MM.1S (cell line): Measurements from ENCODE around the gene ZNF835.

Source experiments
- DNase-seq: peaks from one replicate; pipeline ENCODE4 v3.0.0-alpha.2; 2015
- H2AFZ ChIP-seq: fragments of 300-600 bp; sonication (generic); 2 replicates; pipeline ENCODE4 v1.6.0; 2016; ENCODE audit warnings: antibody characterized with exemption, low read length
- H3F3A ChIP-seq: fragments of 300-600 bp; sonication (generic); 2 replicates; pipeline ENCODE4 v1.6.1; 2016; ENCODE audit warnings: mild to moderate bottlenecking, antibody characterized with exemption, low read length, moderate library complexity, mixed read lengths; ENCODE audit not compliant: insufficient read depth
- H3K27ac ChIP-seq: fragments of 300-600 bp; sonication (generic); 2 replicates; pipeline ENCODE4 v1.5.1; 2016; ENCODE audit warnings: mild to moderate bottlenecking, low read length
- H3K27me3 ChIP-seq: fragments of 300-600 bp; sonication (generic); replicated peaks from 2 replicates; pipeline ENCODE4 v1.6.0; 2016; ENCODE audit warnings: low read length; ENCODE audit not compliant: insufficient read depth
- H3K36me3 ChIP-seq: fragments of 300-600 bp; sonication (generic); replicated peaks from 2 replicates; pipeline ENCODE4 v1.6.1; 2016; ENCODE audit warnings: mild to moderate bottlenecking, low read length, mixed read lengths; ENCODE audit not compliant: insufficient read depth
- H3K4me1 ChIP-seq: fragments of 300-600 bp; sonication (generic); 2 replicates; pipeline ENCODE4 v1.6.1; 2016; ENCODE audit warnings: low read length, mixed read lengths
- H3K4me2 ChIP-seq: fragments of 300-600 bp; sonication (generic); 2 replicates; pipeline ENCODE4 v1.6.0; 2016; ENCODE audit warnings: low read depth, low read length
- H3K4me3 ChIP-seq: fragments of 300-600 bp; sonication (generic); 2 replicates; pipeline ENCODE4 v1.5.1; 2016; ENCODE audit warnings: low read length, mixed read lengths
- H3K79me2 ChIP-seq: fragments of 300-600 bp; sonication (generic); 2 replicates; pipeline ENCODE4 v1.6.1; 2016; ENCODE audit warnings: mixed run types, low read length, mixed read lengths
- H3K9ac ChIP-seq: fragments of 300-600 bp; sonication (generic); 2 replicates; pipeline ENCODE4 v1.6.1; 2016; ENCODE audit warnings: low read length, mixed read lengths
- H3K9me2 ChIP-seq: fragments of 300-600 bp; sonication (generic); replicated peaks from 2 replicates; pipeline ENCODE4 v1.6.1; 2016; ENCODE audit warnings: mild to moderate bottlenecking, low read length, mixed read lengths; ENCODE audit not compliant: insufficient read depth
- H3K9me3 ChIP-seq: fragments of 300-600 bp; sonication (generic); replicated peaks from 2 replicates; pipeline ENCODE4 v1.6.1; 2016; ENCODE audit warnings: mild to moderate bottlenecking, low read length, mixed read lengths; ENCODE audit not compliant: insufficient read depth
- H4K20me1 ChIP-seq: fragments of 300-600 bp; sonication (generic); 2 replicates; pipeline ENCODE4 v1.6.1; 2016; ENCODE audit warnings: mild to moderate bottlenecking, low read length, moderate library complexity, mixed read lengths; ENCODE audit not compliant: insufficient read depth
- EZH2 ChIP-seq: fragments of 300-600 bp; sonication (generic); optimal IDR thresholded peaks from 2 replicates; pipeline ENCODE3; 2017; ENCODE audit warnings: low read depth, mild to moderate bottlenecking, antibody characterized with exemption, low read length, mixed read lengths
- EZH2phosphoT487 ChIP-seq: fragments of 300-600 bp; sonication (generic); IDR thresholded peaks from 2 replicates; pipeline ENCODE4 v1.6.1; 2018; ENCODE audit warnings: antibody characterized with exemption, low read length
- TF ChIP-seq, protein P1 (sequence below): fragments of 300-600 bp; sonication (generic); IDR thresholded peaks from 2 replicates; pipeline ENCODE4 v1.5.1; 2016; ENCODE audit warnings: antibody characterized with exemption, low read length, mixed read lengths

Gene ZNF835

DNA sequence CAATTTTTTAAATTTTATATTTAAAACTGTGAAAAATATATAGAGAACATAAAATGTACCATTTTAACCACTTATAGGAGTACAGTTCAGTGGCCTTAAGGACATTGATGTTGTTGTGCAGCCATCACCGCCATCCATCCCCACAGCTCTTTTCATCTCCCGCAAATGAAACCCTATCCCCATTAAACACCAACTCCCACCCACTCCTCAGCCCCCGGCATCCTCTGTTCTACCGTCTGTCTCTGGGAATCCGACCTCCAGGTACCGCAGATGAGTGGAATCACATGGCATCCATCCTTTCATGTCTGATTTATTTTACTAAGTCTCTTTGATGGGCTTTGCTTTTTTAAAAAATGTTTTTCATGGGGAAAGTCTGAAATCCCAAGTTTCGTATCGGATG is 52.4 kb downstream of the ZNF835 start:
- Histone ChIP-seq H4K20me1 (no peaks in the 10 kb centered on the region), H3F3A (no peaks in the 10 kb centered on the region), H3K27me3 (no peaks in the 10 kb centered on the region), H3K4me1 (no peaks in the 10 kb centered on the region), H3K36me3 (no peaks in the 10 kb centered on the region; the same call in 1 of the 2 replicates), H3K9me3 (no peaks in the 10 kb centered on the region), H3K9me2 (no peaks in the 10 kb centered on the region), H3K27ac (no peak overlapping the region), H3K4me2 (no peak overlapping the region), H3K79me2 (no peaks in the 10 kb centered on the region), H3K9ac (no peak overlapping the region), H3K4me3 (no peak overlapping the region), H2AFZ (no peak overlapping the region)
- no peak for TF ChIP-seq EZH2phosphoT487
- TF ChIP-seq, protein P1, sequence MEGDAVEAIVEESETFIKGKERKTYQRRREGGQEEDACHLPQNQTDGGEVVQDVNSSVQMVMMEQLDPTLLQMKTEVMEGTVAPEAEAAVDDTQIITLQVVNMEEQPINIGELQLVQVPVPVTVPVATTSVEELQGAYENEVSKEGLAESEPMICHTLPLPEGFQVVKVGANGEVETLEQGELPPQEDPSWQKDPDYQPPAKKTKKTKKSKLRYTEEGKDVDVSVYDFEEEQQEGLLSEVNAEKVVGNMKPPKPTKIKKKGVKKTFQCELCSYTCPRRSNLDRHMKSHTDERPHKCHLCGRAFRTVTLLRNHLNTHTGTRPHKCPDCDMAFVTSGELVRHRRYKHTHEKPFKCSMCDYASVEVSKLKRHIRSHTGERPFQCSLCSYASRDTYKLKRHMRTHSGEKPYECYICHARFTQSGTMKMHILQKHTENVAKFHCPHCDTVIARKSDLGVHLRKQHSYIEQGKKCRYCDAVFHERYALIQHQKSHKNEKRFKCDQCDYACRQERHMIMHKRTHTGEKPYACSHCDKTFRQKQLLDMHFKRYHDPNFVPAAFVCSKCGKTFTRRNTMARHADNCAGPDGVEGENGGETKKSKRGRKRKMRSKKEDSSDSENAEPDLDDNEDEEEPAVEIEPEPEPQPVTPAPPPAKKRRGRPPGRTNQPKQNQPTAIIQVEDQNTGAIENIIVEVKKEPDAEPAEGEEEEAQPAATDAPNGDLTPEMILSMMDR = no peak
- TF ChIP-seq EZH2 = no peak
- no peak for DNase-seq

DNA sequence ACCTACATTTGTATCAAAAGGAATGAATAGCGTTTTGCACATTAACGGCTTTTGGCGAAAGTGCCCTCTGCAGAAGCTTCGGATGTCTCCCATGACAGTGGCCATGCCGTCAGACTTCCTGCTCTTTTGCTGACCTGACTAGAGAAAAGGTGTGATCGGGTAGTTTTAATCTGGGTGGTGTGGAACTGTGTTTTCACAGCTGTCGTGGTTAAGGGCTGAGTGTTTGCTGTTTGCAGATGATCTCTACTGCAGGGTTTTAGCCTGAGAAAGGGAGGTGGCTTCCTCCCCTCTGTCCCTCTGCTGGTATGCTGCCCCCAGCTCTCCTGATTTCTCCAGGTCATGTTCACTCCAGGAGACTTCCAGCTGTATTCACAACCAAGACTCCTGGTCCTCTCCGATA is 54.0 kb downstream of the ZNF835 start:
- TF ChIP-seq EZH2 (no peak), EZH2phosphoT487 (no peak)
- TF ChIP-seq, protein P1 = no peak
- no peak overlapping the region for H3K4me3 ChIP-seq
- H3K9me2 ChIP-seq = no peaks in the 10 kb centered on the region
- no peak overlapping the region for H3K9ac ChIP-seq
- H3K9me3 ChIP-seq = no peaks in the 10 kb centered on the region
- no peak overlapping the region for H2AFZ ChIP-seq
- no peaks in the 10 kb centered on the region for H3K27me3 ChIP-seq
- H3F3A ChIP-seq = no peaks in the 10 kb centered on the region
- no peaks in the 10 kb centered on the region for H3K79me2 ChIP-seq
- no peaks in the 10 kb centered on the region for H4K20me1 ChIP-seq
- DNase-seq = no peak
- H3K27ac ChIP-seq = no peak overlapping the region
- no peaks in the 10 kb centered on the region for H3K4me1 ChIP-seq
- H3K36me3 ChIP-seq = no peaks in the 10 kb centered on the region; the same call in 1 of the 2 replicates
- no peak overlapping the region for H3K4me2 ChIP-seq

DNA sequence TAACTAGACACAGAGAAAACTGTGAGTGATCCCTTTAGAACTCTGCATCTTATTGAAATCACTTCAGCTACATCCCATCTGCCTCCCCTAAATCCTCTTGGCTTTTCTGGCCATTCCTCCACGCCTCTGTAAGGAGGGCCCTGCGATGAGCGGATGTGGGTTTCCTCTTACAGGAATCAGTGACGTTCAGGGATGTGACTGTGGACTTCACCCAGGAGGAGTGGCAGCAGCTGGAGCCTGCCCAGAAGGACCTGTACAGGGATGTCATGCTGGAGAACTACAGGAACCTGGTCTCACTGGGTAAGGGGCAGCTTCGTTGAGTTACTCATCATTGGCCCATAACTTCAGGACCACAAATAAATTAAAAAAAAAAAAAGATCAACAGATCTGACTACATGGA is 57.9 kb downstream of the ZNF835 start:
- Histone ChIP-seq H3K4me1 (no peaks in the 10 kb centered on the region), H3K27me3 (no peaks in the 10 kb centered on the region), H3K4me3 (no peak overlapping the region), H3F3A (no peaks in the 10 kb centered on the region), H4K20me1 (no peaks in the 10 kb centered on the region), H3K9me2 (no peaks in the 10 kb centered on the region), H3K4me2 (no peak overlapping the region), H3K79me2 (no peaks in the 10 kb centered on the region), H3K36me3 (no peaks in the 10 kb centered on the region), H2AFZ (no peak overlapping the region), H3K27ac (no peak overlapping the region), H3K9me3 (no peaks in the 10 kb centered on the region), H3K9ac (no peak overlapping the region)
- DNase-seq = no peak
- no peak for TF ChIP-seq EZH2phosphoT487

DNA sequence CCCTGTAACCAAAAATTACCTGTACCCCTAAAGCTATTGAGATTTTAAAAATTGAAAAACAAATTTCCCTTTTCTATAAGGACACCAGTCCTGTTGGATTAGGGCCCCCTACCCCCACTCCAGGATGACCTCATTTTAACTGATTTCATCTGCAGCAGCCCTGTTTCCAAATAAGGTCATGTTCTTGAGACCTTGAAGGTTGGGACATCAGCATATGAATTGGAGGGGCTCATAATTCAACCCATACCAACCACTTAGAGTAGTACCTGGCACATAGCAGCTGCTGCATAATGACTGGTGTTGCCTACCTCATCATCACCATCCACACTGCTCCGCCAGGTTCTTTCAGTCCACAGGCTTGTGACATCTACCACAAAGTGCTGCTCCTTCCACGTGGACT is 58.8 kb downstream of the ZNF835 start:
- Histone ChIP-seq H3K9me2 (no peaks in the 10 kb centered on the region), H3K4me3 (no peak overlapping the region), H3K9me3 (no peaks in the 10 kb centered on the region), H2AFZ (no peak overlapping the region), H3K9ac (no peak overlapping the region), H3K4me1 (no peaks in the 10 kb centered on the region), H3K36me3 (no peaks in the 10 kb centered on the region), H3K27ac (no peak overlapping the region), H3F3A (no peaks in the 10 kb centered on the region), H4K20me1 (no peaks in the 10 kb centered on the region), H3K79me2 (no peaks in the 10 kb centered on the region), H3K4me2 (no peak overlapping the region), H3K27me3 (no peaks in the 10 kb centered on the region)
- DNase-seq = no peak
- TF ChIP-seq, protein P1 = no peak
- TF ChIP-seq EZH2 (no peak), EZH2phosphoT487 (no peak)
